Heart right ventricle (tissue), 16 donors: Measurements from ENCODE around the gene MCM5. TPM values are rescaled to one million over a fixed set of nuclear protein-coding genes. Genes with fewer than 3 reads are reported as not detected.

Source experiments
- ATAC-seq, 8 donors: fragments of 200-7000 bp; cut with Tn5 transposase; one replicate each; pipeline ENCODE4 v1.9.1; 2020; ENCODE audit warnings: mild to moderate bottlenecking in 8 of 8, moderate library complexity in 8 of 8, moderate number of reproducible peaks in 1 of 8
- DNase-seq, 2 donors: peaks; one replicate each; pipeline ENCODE4 v3.0.0-alpha.2; 2020
- H3K27ac ChIP-seq, 10 donors: fragments of 200-600 bp; sonication (generic) in 2 of 10; one replicate each; pipeline versions ENCODE4 v1.5.0 to v1.8.0; 2020 to 2022; ENCODE audit warnings: mild to moderate bottlenecking in 3 of 10
- H3K27me3 ChIP-seq, 7 donors: fragments of 200-600 bp; one replicate each; pipeline ENCODE4 v1.8.0; 2021 to 2022; ENCODE audit warnings: mild to moderate bottlenecking in 2 of 7
- H3K36me3 ChIP-seq, 9 donors: fragments of 200-600 bp; sonication (generic) in 1 of 9; one replicate each; pipeline versions ENCODE4 v1.5.0 to v1.8.0; 2020 to 2022; ENCODE audit warnings: mild to moderate bottlenecking in 2 of 9
- H3K4me1 ChIP-seq, 9 donors: fragments of 200-600 bp; sonication (generic) in 1 of 9; one replicate each; pipeline versions ENCODE4 v1.5.0 to v1.8.0; 2020 to 2022; ENCODE audit warnings: mild to moderate bottlenecking in 4 of 9
- H3K4me3 ChIP-seq, 10 donors: fragments of 200-600 bp; sonication (generic) in 2 of 10; one replicate each; pipeline versions ENCODE4 v1.5.0 to v1.8.0; 2020 to 2022; ENCODE audit warnings: mild to moderate bottlenecking in 7 of 10, moderate library complexity in 2 of 10
- H3K9me3 ChIP-seq, 11 donors: fragments of 200-600 bp in 10 of 11; sonication (generic) in 2 of 11; one replicate each; pipeline versions ENCODE4 v1.5.0 to v1.8.0; 2013 to 2022; ENCODE audit warnings: mild to moderate bottlenecking in 2 of 11, control low read depth in 1 of 11, moderate library complexity in 1 of 11
- WGBS, 2 donors: extraction: QIAGEN DNeasy Blood & Tissue Kit; methylation state at CpG; one replicate each; pipeline ENCODE4 v1.1.7; 2013; ENCODE audit warnings: inconsistent platforms in 1 of 2; 5-methylcytosine and 5-hydroxymethylcytosine counted together
- intact Hi-C, 10 donors: fragments of 100-400 bp; cut with DNase I; formaldehyde crosslinking; loops; one replicate each; pipeline versions ENCODE4 v1.11.1 to v1.14.2; 2022
- polyA plus RNA-seq, 2 donors: library from polyadenylated mRNA; stranded (reverse); fragments of 200-250 nt; gene quantifications; one replicate each; pipeline ENCODE4 v1.2.3, GENCODE V29; 2013
- total RNA-seq, 10 donors: library from RNA; stranded (reverse); fragmentation: NEBNext Ultra II Directional in 3 of 10; extraction: Animal tissue kit (Norgen Biotek cat#: 25700) in 3 of 10; gene quantifications; one replicate each; pipeline versions ENCODE4 v1.2.1 to v1.2.4, GENCODE V29; 2021 to 2023
- TF ChIP-seq, protein P1 (sequence below), 9 donors: fragments of 200-600 bp; sonication (generic) in 2 of 9; IDR thresholded peaks; one replicate each; pipeline versions ENCODE4 v1.5.0 to v1.8.0; 2021 to 2022; ENCODE audit warnings: antibody characterized with exemption in 9 of 9, mild to moderate bottlenecking in 5 of 9, moderate library complexity in 1 of 9
- donor health status: Arrhythmogenic right ventricular cardiomyopathy.
- donor health status: ischemic (EF 13 %, LVEDD 7.1; RV severe dilation, severe dysfunction).
- donor health status: healthy with polysubstance abuse.
- donor health status: DM: no; HTN: yes; CAD: no.
- donor health status: DM: no; HTN: no; CAD: no.
- donor health status: ischemic (EF 25% LVEDD 6.9; RV normal size, moderate dysfunction).
- donor health status: ischemic (EF 25% LVEDD 5.7; RV mildly dilated, moderate dysfunction).
- donor health status: healthy.
- donor health status: DM: yes; HTN: yes; CAD: no.
- donor health status: Ischemic cardiomyopathy.
- donor health status: ischemic (EF 35%, LVEDD 5.7; RV mildly dilated, moderate dysfunction).
- donor health status: nonischemic (EF 11% LVEDD 7.7; RV severe dilation, severe dysfunction).
- donor health status: DM: yes; HTN: yes; CAD: no.
- donor health status: PGD.
- donor health status: ischemic (EF 29% LVEDD 5.4; RV normal size, mild dysfunction).
- donor health status: nonischemic (EF 23%, LVEDD 6.1; RV moderate dilation, normal function).

Gene MCM5
- total and polyA plus RNA-seq, 12 donors = 5.7 to 21.4 (median 11.2) TPM

DNA sequence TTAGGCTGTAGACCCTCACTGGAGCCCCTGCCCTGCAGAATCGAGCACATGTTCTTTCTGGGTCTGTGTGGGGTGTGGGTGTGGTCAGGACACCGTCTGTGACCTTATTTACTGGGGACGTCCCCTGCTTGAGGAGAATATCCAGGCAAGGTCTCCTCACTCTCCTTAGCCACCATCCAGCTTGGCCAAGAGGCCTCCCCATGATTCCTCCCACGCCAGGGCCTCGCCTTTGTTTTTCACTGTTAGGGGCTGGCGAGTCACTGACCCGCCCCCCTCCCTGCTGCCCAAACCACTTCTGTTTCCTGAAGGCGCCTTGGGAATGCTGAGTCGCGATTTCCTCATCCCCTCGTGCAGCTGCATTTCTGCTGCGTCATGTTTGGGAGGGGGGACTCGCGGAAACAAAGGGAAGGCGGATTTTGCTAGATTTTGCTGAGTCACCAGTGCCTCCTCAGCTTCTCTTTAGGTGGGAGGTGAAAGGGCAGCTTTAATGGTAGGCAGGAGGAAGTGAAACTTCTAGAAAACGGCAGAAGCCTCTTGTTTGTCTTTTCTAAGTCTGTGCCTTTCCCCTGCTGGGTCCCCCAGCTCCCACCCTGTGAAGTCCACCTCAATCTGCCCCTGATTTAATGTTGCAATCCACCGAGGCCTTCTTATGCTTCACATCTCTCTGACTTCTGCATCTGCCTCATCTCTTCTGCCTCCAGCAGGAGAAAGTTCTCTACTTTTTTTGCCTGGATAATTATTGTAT, 23.0 kb upstream of the MCM5 start:
- TF ChIP-seq, protein P1, sequence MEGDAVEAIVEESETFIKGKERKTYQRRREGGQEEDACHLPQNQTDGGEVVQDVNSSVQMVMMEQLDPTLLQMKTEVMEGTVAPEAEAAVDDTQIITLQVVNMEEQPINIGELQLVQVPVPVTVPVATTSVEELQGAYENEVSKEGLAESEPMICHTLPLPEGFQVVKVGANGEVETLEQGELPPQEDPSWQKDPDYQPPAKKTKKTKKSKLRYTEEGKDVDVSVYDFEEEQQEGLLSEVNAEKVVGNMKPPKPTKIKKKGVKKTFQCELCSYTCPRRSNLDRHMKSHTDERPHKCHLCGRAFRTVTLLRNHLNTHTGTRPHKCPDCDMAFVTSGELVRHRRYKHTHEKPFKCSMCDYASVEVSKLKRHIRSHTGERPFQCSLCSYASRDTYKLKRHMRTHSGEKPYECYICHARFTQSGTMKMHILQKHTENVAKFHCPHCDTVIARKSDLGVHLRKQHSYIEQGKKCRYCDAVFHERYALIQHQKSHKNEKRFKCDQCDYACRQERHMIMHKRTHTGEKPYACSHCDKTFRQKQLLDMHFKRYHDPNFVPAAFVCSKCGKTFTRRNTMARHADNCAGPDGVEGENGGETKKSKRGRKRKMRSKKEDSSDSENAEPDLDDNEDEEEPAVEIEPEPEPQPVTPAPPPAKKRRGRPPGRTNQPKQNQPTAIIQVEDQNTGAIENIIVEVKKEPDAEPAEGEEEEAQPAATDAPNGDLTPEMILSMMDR (IDR thresholded peaks at IDR 0.05) = no peak
- Histone ChIP-seq H3K4me3 (no peak overlapping the region), H3K27ac (peak overlapping the region in 9 of 10 donors; percentile 17 to 93 (median 70)), H3K9me3 (no peaks in the 10 kb centered on the region), H3K36me3 (no peaks in the 10 kb centered on the region), H3K4me1 (peaks cover 3 to 83% (median 33%) of the 10 kb centered on the region in 9 donors), H3K27me3 (no peaks in the 10 kb centered on the region)
- DNase-seq (peak; percentile 83 to 95), ATAC-seq (peak; percentile 32 to 79 (median 62))
- intact Hi-C loops = no loop called here
- 28 to 41% methylated on average over 17 of the region's 17 CpGs for WGBS, 2 donors

DNA sequence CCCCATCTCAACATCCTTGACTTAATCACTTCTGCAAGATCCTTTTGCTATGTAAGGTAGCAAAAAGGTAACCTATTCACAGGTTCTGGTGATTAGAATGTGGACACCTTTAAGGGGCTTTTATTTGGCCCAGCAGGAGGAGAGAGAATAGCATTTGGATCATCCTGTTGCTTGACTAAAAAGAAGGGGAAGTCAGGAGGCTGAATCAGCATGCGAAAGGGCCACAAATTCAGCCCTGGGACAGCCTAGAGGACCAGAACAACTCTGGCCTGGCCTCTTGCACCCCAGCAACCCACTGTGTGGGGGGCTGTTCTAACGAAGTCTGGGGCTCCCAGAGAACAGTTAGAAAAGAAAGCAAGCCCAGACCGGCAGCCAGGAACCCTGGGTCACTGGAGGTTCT, 22.2 kb upstream of the MCM5 start:
- intact Hi-C loops = no loop called here
- no peak for DNase-seq

DNA sequence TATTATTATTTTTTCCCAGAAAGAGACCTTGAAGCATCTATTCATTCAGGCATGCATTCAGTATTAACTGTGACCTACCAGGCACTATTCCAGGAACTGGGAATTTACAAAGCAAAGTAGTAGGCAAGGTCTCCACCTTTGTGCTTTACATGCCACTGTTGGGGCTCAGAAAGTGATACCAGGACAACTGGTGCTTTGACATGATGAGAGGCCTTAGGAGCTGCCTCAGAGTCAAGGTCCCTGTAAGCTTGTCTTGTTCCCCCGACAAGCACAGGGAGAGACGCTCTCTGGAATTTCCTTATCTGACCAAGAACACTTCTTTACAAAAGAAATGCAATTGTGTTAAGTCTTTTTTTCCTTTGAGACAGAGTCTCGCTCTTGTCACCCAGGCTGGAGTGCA, 21.3 kb upstream of the MCM5 start:
- intact Hi-C loops = no loop called here
- TF ChIP-seq, protein P1 (IDR thresholded peaks at IDR 0.05) = no peak
- Histone ChIP-seq H3K4me3 (no peak overlapping the region), H3K27me3 (no peaks in the 10 kb centered on the region), H3K27ac (peak overlapping the region in 1 of 10 donors; percentile 93), H3K9me3 (no peaks in the 10 kb centered on the region), H3K36me3 (peaks cover 0 to 13% (median 0%) of the 10 kb centered on the region in 9 donors), H3K4me1 (peaks cover 3 to 86% (median 26%) of the 10 kb centered on the region in 9 donors)
- DNase-seq (no peak), ATAC-seq (no peak)
- WGBS, 2 donors = 79 to 92% methylated on average over 3 of the region's 3 CpGs

More for the DNA sequence above, 22.2 kb upstream of the MCM5 start:
- Histone ChIP-seq H3K4me1 (peaks cover 3 to 80% (median 26%) of the 10 kb centered on the region in 9 donors), H3K27ac (peak overlapping the region in 9 of 10 donors; percentile 17 to 93 (median 68)), H3K9me3 (no peaks in the 10 kb centered on the region), H3K4me3 (no peak overlapping the region), H3K27me3 (no peaks in the 10 kb centered on the region), H3K36me3 (peaks cover 0 to 4% (median 0%) of the 10 kb centered on the region in 9 donors)
- WGBS, 2 donors = 87 to 92% methylated on average over 3 of the region's 3 CpGs
- ATAC-seq = no peak
- TF ChIP-seq, protein P1 (IDR thresholded peaks at IDR 0.05) = no peak

DNA sequence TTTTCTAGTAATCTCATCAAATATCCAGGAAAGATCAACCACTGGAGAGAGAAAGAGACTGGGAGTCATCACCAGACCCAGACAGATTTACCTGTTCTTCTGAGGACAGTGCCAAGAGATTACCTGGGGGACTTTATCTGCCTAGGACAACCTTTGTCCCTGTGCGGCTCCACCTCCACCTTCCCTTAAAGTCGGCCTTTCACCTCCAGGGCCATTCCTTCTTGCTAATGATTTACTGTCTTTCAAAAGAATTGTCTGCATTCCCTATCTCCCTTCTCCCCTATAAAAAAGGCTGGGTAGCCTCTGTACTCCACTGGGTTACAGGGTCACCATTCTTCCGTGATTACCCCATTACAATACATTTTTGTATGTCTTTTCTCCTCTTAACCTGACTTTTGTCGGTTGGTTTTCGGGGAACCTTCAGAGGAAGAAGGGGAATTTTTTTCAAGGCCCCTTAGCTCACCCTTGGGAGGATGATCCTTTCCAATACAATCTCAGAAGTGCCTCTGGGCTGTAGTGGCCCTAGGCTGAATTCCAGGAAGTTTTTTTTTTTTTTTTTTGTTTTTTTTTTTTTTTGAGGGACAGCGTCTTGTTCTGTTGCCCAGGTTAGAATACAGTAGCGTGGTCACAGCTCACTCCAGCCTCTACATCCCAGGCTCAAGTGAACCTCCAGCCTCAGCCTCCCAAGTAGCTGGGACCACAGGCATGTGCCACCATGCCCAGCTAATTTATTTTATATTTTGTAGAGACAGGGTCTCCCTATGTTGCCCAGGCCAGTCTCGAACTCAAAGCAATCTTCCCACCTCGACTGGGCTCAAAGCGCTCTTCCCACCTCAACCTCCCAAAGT, 20.6 kb upstream of the MCM5 start:
- Histone ChIP-seq H3K4me3 (no peak overlapping the region), H3K27ac (peak overlapping the region in 1 of 10 donors; percentile 93), H3K27me3 (no peaks in the 10 kb centered on the region), H3K9me3 (no peaks in the 10 kb centered on the region), H3K36me3 (peaks cover 0 to 20% (median 0%) of the 10 kb centered on the region in 9 donors), H3K4me1 (peaks cover 3 to 91% (median 26%) of the 10 kb centered on the region in 9 donors)
- TF ChIP-seq, protein P1 (IDR thresholded peaks at IDR 0.05) = no peak
- intact Hi-C loops = no loop called here
- DNase-seq (no peak), ATAC-seq (no peak)
- 67 to 80% methylated on average over 10 of the region's 10 CpGs for WGBS, 2 donors
